Measurements from ENCODE around the gene UGT2A3. TPM values are rescaled to one million over a fixed set of nuclear protein-coding genes. Genes with fewer than 3 reads are reported as not detected.

The UGT2A3 gene
- polyA plus RNA-seq, 4 donors = 75.4 to 209 (median 94.5) TPM

DNA sequence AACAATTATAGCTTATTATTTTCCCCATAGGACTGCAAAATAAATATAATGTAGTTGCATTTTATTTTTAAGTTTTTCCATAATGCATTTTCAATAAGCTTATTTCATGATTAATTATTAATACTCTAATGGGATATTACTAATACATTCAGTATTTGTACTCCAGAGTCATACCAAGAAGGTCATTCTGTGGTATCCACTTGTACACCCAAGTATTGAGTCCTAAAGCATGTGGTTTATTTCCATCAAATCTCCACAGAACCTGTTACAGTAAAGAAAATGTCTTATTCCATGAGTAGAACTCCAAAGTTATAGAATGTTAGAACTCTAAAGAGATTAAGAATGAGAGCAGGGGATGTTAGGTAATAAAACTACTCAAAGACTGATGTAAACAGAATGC, 30.6 kb downstream of the UGT2A3 start:
- DNase-seq (ENCODE audit: low read depth in 4 of 4, low spot score in 3 of 4) = no peak

DNA sequence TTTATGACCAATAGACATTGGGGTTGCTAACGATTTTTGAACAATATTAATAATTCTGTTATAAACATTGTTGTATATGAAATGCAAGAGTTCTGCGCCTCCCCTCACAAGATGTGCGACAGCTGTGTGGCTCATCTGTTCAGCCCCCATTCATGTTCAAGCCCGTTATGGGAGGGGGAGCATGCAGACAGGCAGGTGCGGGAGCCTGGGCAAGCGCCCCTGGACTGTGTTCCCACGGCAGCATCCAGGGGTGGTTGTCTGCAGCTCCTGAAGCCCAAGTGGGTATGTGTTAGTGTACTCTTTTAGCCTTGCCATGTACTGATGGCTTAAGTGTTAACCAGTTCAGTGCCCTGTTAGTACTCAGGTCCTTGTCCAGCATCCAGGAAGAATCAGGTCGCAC, 34.6 kb downstream of the UGT2A3 start:
- DNase-seq (ENCODE audit: low read depth in 4 of 4, low spot score in 3 of 4) = no peak

DNA sequence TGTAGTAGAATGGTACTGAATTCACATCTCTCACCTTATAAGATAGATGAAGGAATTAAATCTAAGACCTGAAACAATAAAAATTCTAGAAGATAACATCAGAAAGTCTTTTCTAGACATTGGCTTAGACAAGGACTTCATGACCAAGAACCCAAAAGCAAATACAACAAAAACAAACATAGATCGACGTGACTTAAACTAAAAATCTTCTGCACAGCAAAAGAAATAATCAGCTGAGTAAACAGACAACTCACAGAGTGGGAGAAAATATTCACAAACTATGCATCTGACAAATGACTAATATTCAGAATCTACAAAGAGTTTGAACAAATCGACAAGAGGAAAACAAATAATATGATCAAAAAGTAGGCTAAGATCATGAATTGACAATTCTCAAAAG, 38.8 kb downstream of the UGT2A3 start:
- no peak for DNase-seq (ENCODE audit: low read depth in 4 of 4, low spot score in 3 of 4)

DNA sequence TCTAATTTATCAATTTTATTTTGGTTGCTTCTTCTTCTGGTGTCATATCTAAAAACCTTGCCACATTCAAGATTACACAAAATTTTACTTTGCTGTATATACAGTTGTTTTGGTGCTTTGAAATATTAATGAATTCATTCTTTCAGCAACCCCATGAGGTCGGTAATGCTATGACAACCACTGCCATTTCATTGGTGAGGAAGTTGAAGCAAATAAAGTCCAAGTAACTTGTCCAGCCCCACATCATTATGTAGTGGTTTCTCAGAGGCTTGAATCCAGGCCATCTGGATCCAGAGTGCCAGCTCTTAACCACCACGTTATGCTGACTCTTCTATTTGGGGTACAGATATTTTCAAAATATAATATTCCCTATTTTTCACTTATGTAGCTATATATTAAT, 42.2 kb downstream of the UGT2A3 start:
- no peak for DNase-seq (ENCODE audit: low read depth in 4 of 4, low spot score in 3 of 4)

DNA sequence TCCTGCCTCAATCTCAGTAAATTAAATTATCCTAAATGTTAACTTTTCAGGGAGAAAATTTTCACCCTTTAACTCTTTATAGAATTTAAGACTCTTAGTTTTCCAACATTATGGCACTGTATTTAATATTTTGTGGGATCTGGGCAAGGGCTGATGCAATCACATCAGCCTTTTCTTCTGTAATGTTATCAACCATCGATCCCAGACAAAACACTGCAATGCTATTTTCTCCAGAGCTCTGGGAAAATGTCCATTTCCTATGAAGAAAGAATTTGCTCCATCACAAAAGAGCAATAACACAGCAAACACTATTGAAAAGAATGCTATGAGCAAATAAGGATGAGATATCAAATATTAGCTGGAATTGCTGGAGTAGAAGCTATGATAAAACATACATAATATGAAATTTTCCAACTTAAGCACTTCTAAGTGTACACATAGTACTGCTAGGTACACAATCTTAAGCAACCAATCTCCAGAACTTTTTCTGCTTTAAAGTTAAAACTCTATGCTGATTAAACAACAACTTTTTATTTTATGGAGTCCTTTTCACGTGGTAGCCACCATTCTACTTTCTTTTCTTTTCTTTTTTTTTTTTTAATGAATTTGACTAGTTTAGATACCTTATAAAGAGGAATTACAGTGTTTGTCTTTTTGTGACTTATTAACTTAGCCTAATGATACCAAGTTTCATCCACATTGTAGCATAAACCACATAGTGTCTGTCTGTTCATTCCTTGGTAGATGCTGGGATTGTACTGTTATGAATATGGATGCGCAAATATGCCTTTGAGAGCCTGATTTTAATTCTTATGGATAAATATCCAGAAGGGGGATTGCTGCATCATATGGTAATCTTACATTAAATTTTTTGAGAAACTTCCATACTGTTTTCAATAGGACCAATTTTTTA, 43.6 kb downstream of the UGT2A3 start:
- DNase-seq (ENCODE audit: low read depth in 4 of 4, low spot score in 3 of 4) = no peak

DNA sequence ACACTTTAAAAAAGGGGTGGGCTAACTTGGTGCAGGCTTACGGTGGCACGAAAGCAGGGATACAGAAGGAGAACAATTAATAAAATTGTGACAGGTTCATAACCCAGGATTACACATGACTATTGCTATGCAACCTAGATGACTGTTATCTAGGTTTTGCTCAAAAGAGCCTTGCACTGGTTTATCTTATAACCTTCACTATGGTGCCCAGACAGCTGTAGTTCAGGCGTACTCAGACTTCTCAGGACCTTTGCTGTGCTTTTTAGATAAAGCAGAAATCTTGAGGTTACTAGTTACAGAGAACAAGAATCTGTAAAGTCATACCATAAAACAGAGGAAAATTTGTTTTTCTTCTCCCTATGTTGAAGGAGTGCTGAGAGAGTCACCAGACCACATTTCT, 44.4 kb downstream of the UGT2A3 start:
- DNase-seq (ENCODE audit: low read depth in 4 of 4, low spot score in 3 of 4) = no peak

DNA sequence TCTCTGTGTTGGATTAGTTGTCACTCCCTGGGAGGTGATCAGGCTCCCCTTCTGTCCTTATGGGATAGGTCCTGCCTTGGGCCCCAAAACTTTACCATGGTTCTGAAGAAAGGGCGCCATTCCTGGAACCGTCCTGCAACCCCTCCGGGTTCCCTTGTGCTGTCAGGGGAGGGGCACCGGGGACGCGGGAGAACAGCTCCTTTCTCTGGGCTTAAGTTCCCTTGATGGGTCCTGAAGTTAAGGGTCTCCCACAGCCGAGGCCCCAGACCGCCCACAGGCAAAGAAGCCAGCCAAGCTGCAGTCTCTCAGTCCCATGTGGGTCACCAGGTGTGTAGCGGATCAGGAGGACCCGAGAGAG, 44.8 kb downstream of the UGT2A3 start:
- no peak for DNase-seq (ENCODE audit: low read depth in 4 of 4, low spot score in 3 of 4)

DNA sequence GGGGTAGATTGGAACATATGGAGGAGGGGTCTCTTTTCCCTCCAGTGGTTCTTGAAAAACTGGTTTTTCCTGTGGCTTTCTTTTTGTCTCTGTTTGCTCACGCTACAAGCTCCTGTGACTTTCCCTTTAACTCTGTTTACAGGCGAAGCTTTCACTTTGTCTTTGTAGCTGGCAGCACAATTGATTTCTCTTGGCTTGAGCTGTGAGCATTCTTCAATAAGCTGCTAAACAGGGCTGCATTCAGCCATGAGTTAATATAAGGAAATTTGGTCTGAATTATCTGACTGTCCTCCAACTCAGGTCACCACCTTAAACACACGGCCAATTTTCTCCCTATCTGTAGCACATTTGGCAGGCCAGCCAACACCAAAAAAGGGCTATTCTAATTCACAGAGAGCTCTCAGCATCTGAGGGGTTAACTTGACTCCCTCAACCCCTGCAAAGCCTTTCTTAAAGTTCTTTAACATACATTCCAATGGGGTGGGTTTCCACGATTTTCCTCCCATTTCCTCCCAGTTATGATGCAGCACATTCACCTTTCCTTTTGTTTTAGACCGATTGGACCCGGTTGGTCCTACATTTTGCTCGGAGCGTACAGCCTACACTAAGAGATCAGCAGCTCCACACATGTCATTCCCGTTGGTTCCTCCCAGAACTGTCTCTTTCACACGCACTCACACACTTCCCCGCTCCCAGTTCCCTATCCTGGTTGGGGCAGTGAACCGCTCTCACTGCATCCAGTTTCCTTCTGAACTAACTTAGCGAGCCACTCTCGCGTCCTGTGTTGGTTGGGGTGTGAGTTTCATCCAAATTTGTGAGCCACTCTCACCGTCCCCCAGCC, 45.4 kb downstream of the UGT2A3 start:
- peak; percentile 31 to 53 (median 47) for DNase-seq (ENCODE audit: low read depth in 4 of 4, low spot score in 3 of 4)

DNA sequence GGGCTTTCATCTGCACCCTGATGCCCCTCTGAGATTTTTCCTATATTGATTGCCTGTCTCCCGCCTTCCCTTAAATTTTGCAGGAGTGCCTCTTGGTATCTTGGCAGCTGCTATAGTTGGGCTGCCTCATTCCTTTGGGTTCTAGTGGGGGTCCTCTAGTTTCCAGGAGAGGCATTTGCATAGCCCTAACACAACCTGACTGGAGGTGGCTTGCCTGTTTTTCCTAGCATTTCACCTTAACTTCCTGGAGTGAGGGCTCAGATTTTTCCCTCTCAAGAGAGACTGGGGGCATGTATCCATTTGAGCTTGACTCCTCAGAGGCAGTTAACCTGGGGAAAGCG, 46.0 kb downstream of the UGT2A3 start:
- no peak for DNase-seq (ENCODE audit: low read depth in 4 of 4, low spot score in 3 of 4)

DNA sequence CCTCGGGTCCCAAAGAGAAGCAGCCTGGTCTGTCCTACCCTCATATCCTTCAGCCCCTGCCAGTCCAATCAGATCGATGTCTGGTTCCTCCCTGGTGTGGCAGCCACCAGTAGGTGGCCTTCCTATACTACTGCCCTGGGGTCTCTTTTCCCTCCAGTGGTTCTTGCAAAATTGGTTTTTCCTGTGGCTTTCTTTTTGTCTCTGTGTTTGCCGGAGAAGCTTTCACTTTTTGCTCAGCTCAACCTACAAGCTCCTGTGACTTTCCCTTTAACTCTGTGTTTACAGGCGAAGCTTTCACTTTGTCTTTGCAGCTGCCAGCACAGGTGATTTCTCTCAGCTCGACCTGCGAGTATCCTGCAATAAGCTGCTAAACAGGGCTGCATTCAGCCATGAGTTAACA, 46.8 kb downstream of the UGT2A3 start:
- peak in 1 of 4 donors; percentile 13 for DNase-seq (ENCODE audit: low read depth in 4 of 4, low spot score in 3 of 4)

DNA sequence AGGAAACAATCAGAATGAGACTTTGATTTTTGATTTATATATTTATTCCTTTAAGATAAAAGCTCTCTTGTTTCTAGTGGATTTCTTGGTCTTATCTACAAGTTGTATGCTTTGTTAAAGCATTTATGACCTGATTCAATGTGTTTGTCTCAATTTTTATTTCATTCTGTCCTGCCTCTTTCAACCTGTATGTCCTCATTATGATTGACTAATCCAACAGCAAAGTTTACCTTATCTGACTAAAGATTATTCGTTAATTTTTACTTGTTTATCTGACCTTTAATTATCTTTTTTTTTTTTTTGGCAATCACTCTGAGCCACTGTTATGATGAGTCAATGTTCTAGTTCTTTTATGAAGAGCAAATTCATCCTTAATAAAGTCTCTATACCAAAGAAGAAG, 54.9 kb downstream of the UGT2A3 start:
- no peak for DNase-seq (ENCODE audit: low read depth in 4 of 4, low spot score in 3 of 4)

DNA sequence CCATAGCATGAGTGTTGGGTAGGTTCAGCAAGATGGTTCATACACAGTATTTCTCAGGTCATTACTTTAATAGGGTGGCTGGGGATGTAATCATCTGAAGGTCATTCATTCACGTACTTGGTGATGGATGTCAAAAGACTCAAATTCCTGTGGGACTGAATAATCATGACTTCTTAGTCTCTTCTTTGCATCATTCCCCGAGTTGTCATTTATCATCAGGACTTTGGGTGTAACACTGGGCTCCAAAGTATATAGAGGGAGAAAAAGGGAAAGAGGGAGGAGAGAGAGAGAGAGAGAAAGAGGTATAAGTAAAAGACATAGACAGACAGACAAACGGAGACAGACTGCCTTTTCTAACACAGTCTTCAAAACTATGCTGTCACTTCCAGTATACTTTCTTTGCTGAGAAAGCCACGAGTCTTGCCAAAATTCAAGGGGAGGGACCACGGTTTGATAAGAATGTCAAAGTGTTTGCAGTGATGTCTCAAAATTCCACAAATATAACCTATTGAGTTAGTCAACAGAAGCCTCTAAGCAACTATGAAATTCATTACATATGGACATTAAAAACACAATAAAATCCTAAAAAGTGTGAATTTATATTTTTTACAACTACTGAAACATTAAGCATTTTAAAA, 55.9 kb downstream of the UGT2A3 start:
- no peak for DNase-seq (ENCODE audit: low read depth in 4 of 4, low spot score in 3 of 4)

DNA sequence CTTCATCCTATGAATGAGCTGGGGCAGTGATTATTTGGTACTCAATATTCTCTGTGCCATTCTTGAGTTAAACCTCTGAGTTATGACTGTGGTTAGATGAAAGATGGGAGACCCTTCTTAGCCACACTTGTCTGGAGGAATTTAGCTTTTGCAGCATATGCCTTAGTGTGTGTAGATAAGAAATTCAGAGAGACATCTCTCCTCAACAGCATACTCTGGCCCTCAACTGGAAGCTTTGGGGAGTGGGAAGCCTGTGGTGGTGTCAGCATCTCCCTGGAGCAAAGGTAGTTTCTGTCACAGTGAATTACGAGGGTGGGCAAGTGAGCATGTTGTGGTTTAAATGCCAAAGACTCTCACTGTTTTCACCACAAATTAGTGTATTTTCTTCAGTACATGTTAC, 58.7 kb downstream of the UGT2A3 start:
- no peak for DNase-seq (ENCODE audit: low read depth in 4 of 4, low spot score in 3 of 4)

DNA sequence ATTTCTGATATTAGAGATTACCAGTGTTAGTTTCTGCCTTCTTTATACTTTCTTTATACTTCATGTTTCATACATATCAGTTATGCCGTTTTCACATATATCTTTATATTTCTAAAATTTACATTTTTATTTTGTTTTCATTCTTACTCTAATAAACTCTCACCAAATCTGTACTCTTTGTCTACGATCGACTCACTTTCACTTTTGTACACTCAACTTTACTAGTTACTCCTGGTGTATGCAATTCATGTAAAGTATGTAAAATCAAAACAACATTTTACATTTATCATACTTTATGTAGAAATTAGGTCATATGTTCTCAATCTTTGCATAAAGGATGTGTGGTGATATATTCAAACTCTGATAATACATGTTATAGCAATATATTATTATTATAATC, 59.9 kb downstream of the UGT2A3 start:
- DNase-seq (ENCODE audit: low read depth in 4 of 4, low spot score in 3 of 4) = no peak

DNA sequence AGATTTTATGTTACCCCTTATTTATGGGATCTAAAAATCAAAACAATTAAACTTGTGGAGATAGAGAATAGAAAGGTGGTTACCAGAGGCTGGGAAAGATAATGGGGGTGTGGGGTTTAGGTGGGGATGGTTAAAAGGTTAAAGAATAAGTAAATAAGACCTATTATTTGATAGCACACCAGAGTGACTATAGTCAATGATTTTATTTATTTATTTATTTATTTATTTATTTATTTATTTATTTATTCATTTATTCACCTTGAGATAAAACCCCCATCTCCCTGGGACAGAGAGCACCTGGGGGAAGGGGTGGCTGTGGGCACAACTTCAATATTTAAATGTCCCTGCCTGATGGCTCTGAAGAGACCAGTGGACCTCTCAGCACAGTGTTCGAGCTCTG, 66.1 kb downstream of the UGT2A3 start:
- DNase-seq (ENCODE audit: low read depth in 4 of 4, low spot score in 3 of 4) = no peak

DNA sequence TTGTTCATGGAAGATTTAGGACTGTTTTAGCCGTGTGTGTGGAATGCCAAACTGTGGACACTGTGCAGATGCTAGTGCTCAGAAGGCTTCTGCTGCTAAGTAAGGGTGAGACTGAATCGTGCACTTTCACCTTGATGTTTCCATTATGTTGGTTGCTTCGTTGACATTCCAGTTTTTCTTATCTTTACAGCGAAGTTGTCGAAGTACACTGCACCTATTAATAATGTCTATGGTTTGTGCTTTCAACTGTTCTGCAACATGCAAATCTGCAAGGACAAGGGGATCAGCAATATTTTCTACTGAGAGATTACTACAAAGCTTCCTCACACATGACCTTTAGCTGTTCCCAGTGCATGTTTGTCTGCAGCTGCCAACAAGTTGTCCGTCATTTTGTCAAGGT, 67.7 kb downstream of the UGT2A3 start:
- no peak for DNase-seq (ENCODE audit: low read depth in 4 of 4, low spot score in 3 of 4)

Other genes with a start within 250 kb of the UGT2A3 start
- under 1 TPM; 0.29 to 0.58 (median 0.39) TPM for gene UGT2B10, start 135.8 kb downstream of the UGT2A3 start, polyA plus RNA-seq (ENCODE audit: insufficient read length in 4 of 4)
- gene UGT2B7, start 144.7 kb upstream of the UGT2A3 start, polyA plus RNA-seq (ENCODE audit: insufficient read length in 4 of 4) = 10 to 100 TPM; 64.4 to 94.6 (median 82.2) TPM

Data from right renal pelvis (tissue), 4 donors.